Liver (tissue), 3 donors: Measurements from ENCODE around the gene LCN6.

ENCODE experiments used
- CTCF ChIP-seq: fragments of 150-350 bp; IDR thresholded peaks from 2 replicates; pipeline ENCODE4 v1.5.1; 2017; ENCODE audit warnings: improper control_type of control experiment, low read depth, low read length; ENCODE audit not compliant: missing input control
- JUND ChIP-seq, 2 donors: IDR thresholded peaks; 2 replicates each; pipeline ENCODE4 v1.6.1; 2016; ENCODE audit warnings: antibody characterized with exemption in 2 of 2
- MAX ChIP-seq: IDR thresholded peaks from 2 replicates; pipeline ENCODE4 v1.6.1; 2016; ENCODE audit warnings: antibody characterized with exemption
- TAF1 ChIP-seq: conservative IDR thresholded peaks from 2 replicates; pipeline ENCODE4 v1.6.1; 2016; ENCODE audit warnings: antibody characterized with exemption, mild to moderate bottlenecking
- donor health status: healthy.
- donor health status: healthy.

- TF ChIP-seq JUND (IDR thresholded peaks at IDR 0.05) (no peak), CTCF (no peak), MAX (no peak), TAF1 (no peak)
Measured at GRCh38 chr9:136754059-136754572, 5.8 kb upstream of the LCN6 start.
